22Rv1 (cell line): ENCODE results near the gene RNASE1.
A peak's percentile ranks its signal among the peaks of the same experiment; 100 is the strongest.
"Not testable (repeated sequence)": the region's sequence is repeated elsewhere in the genome, so short reads cannot be mapped to it uniquely, and the experiment has no call there.

Experiments
- H3K27ac ChIP-seq: fragments of 450-650 bp; 2 replicates; pipeline ENCODE4 v1.5.1; 2017
- ZFX ChIP-seq: fragments of 450-650 bp; IDR thresholded peaks from 2 replicates; pipeline ENCODE4 v1.6.1; 2017; ENCODE audit warnings: antibody characterized with exemption, borderline replicate concordance
- TF ChIP-seq, protein P1 (sequence below): fragments of 450-650 bp; IDR thresholded peaks from 2 replicates; pipeline ENCODE4 v1.5.1; 2017; ENCODE audit warnings: mild to moderate bottlenecking

Gene RNASE1

DNA sequence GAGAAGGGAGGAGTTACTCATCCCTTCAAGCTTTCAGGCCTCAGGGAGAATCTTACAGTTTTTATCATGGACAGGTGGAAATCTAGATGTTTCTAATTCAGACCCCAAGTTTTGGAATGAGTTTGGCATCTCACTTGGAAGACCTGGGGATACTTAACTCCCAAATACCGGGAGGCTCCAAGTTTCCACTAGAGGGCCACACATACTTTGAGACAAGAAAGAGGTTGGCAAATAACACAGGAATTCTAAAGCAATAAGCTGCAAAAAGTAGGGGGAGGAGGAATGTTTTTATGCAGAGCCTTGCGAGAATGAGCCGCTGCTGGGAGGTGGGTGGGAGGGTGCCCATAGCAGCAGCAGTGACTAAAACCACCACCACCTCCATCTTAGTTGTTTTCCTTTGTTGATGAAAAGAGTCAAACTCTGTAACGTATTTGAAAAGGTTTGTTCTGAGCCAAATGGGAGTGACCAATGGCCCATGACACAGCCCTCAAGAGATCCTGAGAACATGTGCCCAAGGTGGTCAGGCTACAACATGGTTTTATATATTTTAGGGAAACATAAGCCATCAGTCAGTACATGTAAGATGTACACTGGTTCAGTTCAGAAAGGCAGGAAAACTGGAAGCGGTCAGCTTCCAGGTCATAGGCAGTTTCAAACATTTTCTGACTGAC is 34.2 kb upstream of the RNASE1 start:
- no peak for TF ChIP-seq ZFX
- TF ChIP-seq, protein P1, sequence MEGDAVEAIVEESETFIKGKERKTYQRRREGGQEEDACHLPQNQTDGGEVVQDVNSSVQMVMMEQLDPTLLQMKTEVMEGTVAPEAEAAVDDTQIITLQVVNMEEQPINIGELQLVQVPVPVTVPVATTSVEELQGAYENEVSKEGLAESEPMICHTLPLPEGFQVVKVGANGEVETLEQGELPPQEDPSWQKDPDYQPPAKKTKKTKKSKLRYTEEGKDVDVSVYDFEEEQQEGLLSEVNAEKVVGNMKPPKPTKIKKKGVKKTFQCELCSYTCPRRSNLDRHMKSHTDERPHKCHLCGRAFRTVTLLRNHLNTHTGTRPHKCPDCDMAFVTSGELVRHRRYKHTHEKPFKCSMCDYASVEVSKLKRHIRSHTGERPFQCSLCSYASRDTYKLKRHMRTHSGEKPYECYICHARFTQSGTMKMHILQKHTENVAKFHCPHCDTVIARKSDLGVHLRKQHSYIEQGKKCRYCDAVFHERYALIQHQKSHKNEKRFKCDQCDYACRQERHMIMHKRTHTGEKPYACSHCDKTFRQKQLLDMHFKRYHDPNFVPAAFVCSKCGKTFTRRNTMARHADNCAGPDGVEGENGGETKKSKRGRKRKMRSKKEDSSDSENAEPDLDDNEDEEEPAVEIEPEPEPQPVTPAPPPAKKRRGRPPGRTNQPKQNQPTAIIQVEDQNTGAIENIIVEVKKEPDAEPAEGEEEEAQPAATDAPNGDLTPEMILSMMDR, result peak; percentile 53
- H3K27ac ChIP-seq, result no peak overlapping the region

DNA sequence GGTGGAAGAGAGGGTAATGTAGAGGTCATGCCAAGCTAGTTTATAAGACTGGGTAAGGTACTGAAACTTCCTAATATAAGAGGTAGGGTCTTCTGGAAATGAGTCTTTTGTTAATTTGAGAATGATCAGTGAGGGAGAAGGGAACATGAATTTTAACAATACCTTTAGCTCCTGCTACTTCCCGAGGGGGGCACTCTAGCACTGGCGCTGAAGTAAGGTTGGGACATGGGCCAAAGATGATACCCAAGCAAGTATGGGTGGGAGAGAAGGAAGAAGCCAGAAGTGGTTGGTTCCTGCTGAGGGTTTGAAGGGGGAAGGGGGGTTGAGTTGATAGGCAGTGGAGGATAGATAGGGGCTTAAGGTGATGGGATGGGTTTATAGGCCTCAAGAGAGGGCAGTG is 32.3 kb upstream of the RNASE1 start:
- TF ChIP-seq, protein P1, result no peak
- TF ChIP-seq ZFX, result no peak
- no peak overlapping the region for H3K27ac ChIP-seq

DNA sequence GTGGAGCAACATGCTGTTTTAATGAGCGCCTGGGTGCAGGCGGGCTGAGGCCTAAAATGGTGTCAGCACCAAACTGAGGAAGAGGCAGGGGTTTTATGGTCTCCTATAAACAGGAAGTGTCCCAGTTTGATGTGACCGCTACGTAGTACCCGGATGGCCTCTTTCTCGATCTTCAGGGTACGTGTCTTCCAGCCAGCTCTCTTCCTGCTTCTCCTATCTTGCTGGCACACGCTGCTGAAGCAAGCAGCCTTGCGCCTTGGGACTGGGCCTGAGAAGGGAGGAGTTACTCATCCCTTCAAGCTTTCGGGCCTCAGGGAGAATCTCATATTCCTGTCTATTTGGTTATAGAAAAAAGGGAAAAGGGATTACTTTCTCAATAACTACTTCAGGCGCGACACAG is 28.2 kb upstream of the RNASE1 start:
- TF ChIP-seq, protein P1, result no peak
- no peak for TF ChIP-seq ZFX
- no peak overlapping the region for H3K27ac ChIP-seq

DNA sequence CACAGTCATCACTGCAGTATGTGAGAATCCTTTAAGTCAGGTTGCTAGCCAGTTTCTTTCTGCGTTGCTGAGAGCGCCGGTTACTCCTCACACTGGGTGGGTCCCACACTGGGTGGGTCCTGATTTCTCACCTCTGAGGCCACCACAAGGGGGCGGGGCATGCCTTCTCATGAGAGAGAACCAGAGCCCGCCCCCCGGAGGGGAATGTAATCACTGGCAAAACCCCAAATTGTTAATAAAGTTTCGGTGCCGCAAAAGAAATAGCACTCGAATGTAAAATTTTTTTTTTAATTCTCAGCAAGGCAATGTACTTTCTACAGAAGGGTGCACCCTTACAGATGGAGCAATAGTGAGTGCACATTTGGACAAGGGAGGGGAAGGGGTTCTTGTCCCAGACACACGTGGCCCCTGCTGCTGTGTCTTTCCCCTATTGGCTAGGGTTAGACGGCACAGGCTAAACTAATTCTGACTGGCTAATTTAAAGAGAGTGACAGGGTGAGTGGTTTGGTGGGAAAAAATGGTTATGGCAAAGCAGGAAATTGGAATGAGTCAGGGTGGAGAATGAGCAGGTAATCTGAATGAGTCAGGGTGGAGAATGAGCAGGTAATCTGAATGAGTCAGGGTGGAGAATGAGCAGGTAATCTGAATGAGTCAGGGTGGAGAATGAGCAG is 25.5 kb upstream of the RNASE1 start:
- TF ChIP-seq, protein P1, result peak; percentile 23; the same call in 1 of the 2 replicates
- not testable (repeated sequence) for H3K27ac ChIP-seq

DNA sequence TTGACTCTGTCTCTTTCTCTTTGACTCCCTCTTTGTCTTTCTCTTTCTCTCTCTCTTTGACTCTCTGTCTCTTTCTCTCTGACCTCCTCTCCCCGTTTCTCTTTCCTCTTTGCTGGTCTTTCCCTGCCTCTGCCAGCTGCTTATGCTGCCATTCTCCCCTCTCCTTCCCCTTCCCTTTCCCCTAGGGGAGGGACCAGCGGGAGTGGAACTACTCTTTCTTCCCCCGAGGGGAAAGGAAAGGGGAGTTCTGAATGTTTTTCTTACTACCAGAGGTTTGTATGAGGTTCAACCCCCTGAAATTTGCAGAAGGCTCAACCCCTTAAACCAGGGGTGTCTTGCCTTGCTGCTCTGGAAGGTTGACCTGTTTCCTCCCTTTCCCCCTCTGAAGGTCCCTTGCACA is 24.7 kb upstream of the RNASE1 start:
- no peak overlapping the region for H3K27ac ChIP-seq
- TF ChIP-seq, protein P1, result no peak
- no peak for TF ChIP-seq ZFX

DNA sequence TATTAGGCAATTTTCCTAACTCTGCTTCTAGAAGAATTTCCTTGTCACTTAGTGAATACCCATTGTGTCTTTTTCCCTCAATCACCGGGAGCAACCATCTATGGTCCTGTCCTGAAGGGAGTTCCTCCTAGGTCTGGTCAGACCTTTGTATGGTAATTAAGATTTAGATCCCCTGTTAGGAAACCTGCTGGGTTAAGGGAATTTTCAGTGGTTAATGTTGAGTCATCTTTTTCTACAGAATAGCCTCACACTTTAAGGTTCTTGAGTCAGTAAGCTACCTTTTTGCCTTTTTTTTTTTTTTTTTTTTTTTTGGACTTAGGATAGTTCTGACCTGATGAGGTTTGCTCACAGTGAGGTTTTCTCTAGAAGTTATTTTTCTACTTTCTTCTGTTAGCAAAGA is 24.0 kb upstream of the RNASE1 start:
- not testable (repeated sequence) for H3K27ac ChIP-seq

DNA sequence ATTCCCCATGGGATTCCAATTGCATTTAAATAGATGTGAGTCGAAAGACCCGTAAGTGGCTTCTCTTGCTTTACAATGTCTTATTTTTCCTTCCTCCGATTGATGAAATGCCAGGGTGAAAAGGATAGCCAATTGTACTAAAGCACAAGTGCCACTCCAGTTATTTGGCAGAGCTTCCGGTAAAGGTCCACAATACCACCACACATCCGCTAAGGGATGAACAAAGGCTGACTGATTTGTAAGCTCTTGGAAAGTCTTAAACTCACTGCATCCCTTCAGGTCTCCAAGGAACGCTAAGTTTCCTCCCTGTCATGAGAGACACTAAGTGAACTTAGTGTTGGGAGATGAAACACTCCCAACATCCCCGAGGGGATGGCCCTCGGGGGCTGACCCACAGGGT is 21.2 kb upstream of the RNASE1 start:
- TF ChIP-seq, protein P1, result no peak
- TF ChIP-seq ZFX, result no peak

DNA sequence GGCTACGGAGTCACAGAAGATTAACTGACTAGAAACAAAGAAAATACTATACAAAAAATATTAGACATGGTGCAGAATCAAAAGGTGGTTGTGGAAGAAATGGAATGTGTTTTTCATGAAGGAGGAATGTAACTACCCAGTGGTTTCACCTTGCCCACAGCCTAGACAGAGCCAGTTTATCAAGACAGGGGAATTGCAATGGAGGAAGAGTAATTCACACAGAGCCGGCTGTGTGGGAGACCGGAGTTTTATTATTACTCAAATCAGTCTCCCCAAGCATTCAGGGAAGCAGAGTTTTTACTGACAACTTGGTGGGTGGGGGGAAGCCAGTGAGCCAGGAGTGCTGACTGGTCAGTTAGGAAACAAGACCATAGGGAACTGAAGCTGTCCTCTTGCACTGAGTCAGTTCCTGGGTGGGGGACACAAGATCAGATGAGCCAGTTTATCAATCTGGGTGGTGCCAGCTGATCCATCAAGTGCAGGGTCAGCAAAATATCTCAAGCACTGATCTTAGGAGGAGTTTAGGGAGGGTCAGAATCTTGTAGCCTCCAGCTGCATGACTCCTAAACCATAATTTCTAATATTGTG is 19.0 kb upstream of the RNASE1 start:
- not testable (repeated sequence) for H3K27ac ChIP-seq

More for the DNA sequence above, 21.2 kb upstream of the RNASE1 start:
- H3K27ac ChIP-seq, result no peak overlapping the region
